HepG2 (cell line): ENCODE data around the gene TMEM132D. TPM values are rescaled to one million over a fixed set of nuclear protein-coding genes. Genes with fewer than 3 reads are reported as not detected.

Source experiments
- ATAC-seq: fragments of 200-7000 bp; cut with Tn5 transposase; 3 replicates; pipeline ENCODE4 v1.9.1; 2020; ENCODE audit warnings: mild to moderate bottlenecking, moderate library complexity
- BruUV-seq: library from RNA; stranded (reverse); fragments of 400-500 nt; replicated peaks from 2 replicates; lab custom pipeline; 2021; lab: Mats Ljungman, UMichigan
- CTCF ChIA-PET: fragments of 300-600 bp; formaldehyde crosslinking; extraction: SDS; loops from one replicate; lab custom pipeline; 2021; ENCODE audit warnings: low total read pairs, inconsistent platforms, low intra/inter-chr PET ratio; lab: Yijun Ruan, JAX
- POLR2A ChIA-PET: fragments of 350-600 bp; sonication (Branson Sonifier 250); formaldehyde crosslinking; loops from one replicate; lab custom pipeline; 2020; ENCODE audit warnings: antibody characterized with exemption, inconsistent platforms; lab: Yijun Ruan, JAX
- DNase-seq: peaks from one replicate; pipeline ENCODE4 v3.0.0-alpha.2; 2015; ENCODE audit warnings: low spot score
- FAIRE-seq: peaks from 3 replicates; lab custom pipeline; 2011; peaks lifted over from hg19 to GRCh38; lab: Jason Lieb, UNC
- H2AFZ ChIP-seq: one replicate; pipeline ENCODE4 v1.6.1; 2011; ENCODE audit warnings: low read length, inconsistent platforms
- H3K27ac ChIP-seq: fragments of 300-600 bp; 3 replicates; pipeline ENCODE4 v1.8.0; 2011; ENCODE audit warnings: mixed run types, mild to moderate bottlenecking, mixed read lengths, low read length, inconsistent platforms; ENCODE audit not compliant: insufficient read depth; ENCODE audit errors: extremely low read length
- H3K27me3 ChIP-seq, 2 experiments: fragments of 200-600 bp in 1 of 2; 2 replicates in 1 of 2; 3 replicates in 1 of 2; pipeline versions ENCODE4 v1.6.0 to v1.8.0; 2011; ENCODE audit warnings: low read length in 2 of 2, mild to moderate bottlenecking in 2 of 2, moderate library complexity in 2 of 2, inconsistent platforms in 1 of 2; ENCODE audit not compliant: insufficient read depth in 2 of 2, control insufficient read depth in 1 of 2
- H3K36me3 ChIP-seq, 2 experiments: fragments of 200-600 bp in 1 of 2; replicated peaks in 1 of 2; 2 replicates in 1 of 2; 3 replicates in 1 of 2; pipeline versions ENCODE4 v1.5.1 to v1.8.0; 2011; ENCODE audit warnings: low read length in 2 of 2, inconsistent platforms in 1 of 2; ENCODE audit not compliant: insufficient read depth in 2 of 2, control insufficient read depth in 1 of 2
- H3K4me1 ChIP-seq: 2 replicates; pipeline ENCODE4 v1.5.1; 2012; ENCODE audit warnings: low read length, inconsistent platforms; ENCODE audit not compliant: insufficient read depth
- H3K4me2 ChIP-seq: 2 replicates; pipeline ENCODE4 v1.6.0; 2011; ENCODE audit warnings: low read depth, low read length, inconsistent platforms
- H3K4me3 ChIP-seq, 3 experiments: fragments of 200-600 bp in 1 of 3; sonication (generic), shearing (Covaris generic) in 1 of 3; replicated peaks in 1 of 3; 2 replicates each; pipeline ENCODE4 v1.5.1; 2011 to 2016; ENCODE audit warnings: low read length in 3 of 3, inconsistent platforms in 2 of 3, low read depth in 2 of 3, mild to moderate bottlenecking in 2 of 3, control low read depth in 1 of 3, mixed read lengths in 1 of 3; ENCODE audit not compliant: insufficient read depth in 1 of 3
- H3K79me2 ChIP-seq: one replicate; pipeline ENCODE4 v1.6.1; 2011; ENCODE audit warnings: low read length, inconsistent platforms; ENCODE audit not compliant: insufficient read depth
- H3K9ac ChIP-seq: 2 replicates; pipeline ENCODE4 v1.6.0; 2011; ENCODE audit warnings: mild to moderate bottlenecking, low read depth, low read length, inconsistent platforms; ENCODE audit not compliant: insufficient read depth
- H3K9me3 ChIP-seq: 2 replicates; pipeline ENCODE4 v1.5.1; 2012; ENCODE audit warnings: mild to moderate bottlenecking, low read length
- H4K20me1 ChIP-seq: 2 replicates; pipeline ENCODE4 v1.6.0; 2011; ENCODE audit warnings: inconsistent platforms, mild to moderate bottlenecking, low read length, moderate library complexity; ENCODE audit not compliant: insufficient read depth
- CREB1 ChIP-seq, 2 experiments: fragments of 450-650 bp in 1 of 2; IDR thresholded peaks; 2 replicates each; pipeline ENCODE4 v1.6.1; 2016 to 2017; ENCODE audit warnings: control low read depth in 1 of 2, mild to moderate bottlenecking in 1 of 2, missing compliant biosample characterization in 1 of 2, missing genetic modification characterization in 1 of 2
- KLF6 ChIP-seq: IDR thresholded peaks from 2 replicates; pipeline ENCODE4 v1.8.0; 2016; ENCODE audit warnings: missing biosample characterization, missing genetic modification reagents
- KLF9 ChIP-seq: IDR thresholded peaks from 2 replicates; pipeline ENCODE4 v1.6.1; 2016; ENCODE audit warnings: low read depth
- MEIS1 ChIP-seq: sonication (generic); formaldehyde crosslinking; IDR thresholded peaks from 2 replicates; pipeline ENCODE4 v1.9.0; 2021; ENCODE audit warnings: mild to moderate bottlenecking, missing genetic modification reagents, moderate library complexity, borderline replicate concordance
- MIER2 ChIP-seq: IDR thresholded peaks from 2 replicates; pipeline ENCODE4 v1.6.1; 2016; ENCODE audit warnings: missing biosample characterization, missing genetic modification reagents
- NFE2L2 ChIP-seq: fragments of 150-350 bp; IDR thresholded peaks from 2 replicates; pipeline ENCODE4 v1.6.1; 2014; ENCODE audit warnings: low read length
- REL ChIP-seq: sonication (generic); formaldehyde crosslinking; conservative IDR thresholded peaks from 2 replicates; pipeline ENCODE4 v1.8.0; 2022; ENCODE audit warnings: mild to moderate bottlenecking, missing genetic modification reagents, moderate library complexity
- ZBTB25 ChIP-seq: IDR thresholded peaks from 2 replicates; pipeline ENCODE4 v1.6.1; 2018; ENCODE audit warnings: missing genetic modification reagents
- ZNF724P ChIP-seq: sonication (generic); formaldehyde crosslinking; IDR thresholded peaks from 2 replicates; pipeline ENCODE4 v1.8.0; 2022; ENCODE audit warnings: missing genetic modification reagents, borderline replicate concordance
- WGBS: methylation state at CpG from one replicate; pipeline ENCODE4 v1.1.6; 2017; ENCODE audit warnings: low lambda C conversion rate; 5-methylcytosine and 5-hydroxymethylcytosine counted together
- in situ Hi-C: cut with HindIII; loops from 2 replicates; pipeline ENCODE4 v1.10.0; 2017; ENCODE audit warnings: low pct_unique_long_range_greater_than_20kb; ENCODE audit not compliant: extremely low pct_ligation_motif_present
- intact Hi-C: fragments of 100-400 bp; cut with micrococcal nuclease; formaldehyde crosslinking; loops from one replicate; pipeline ENCODE4 v1.10.0; 2022; ENCODE audit not compliant: unreplicated experiment
- polyA plus RNA-seq, 8 experiments: library from polyadenylated mRNA; depleted of rRNA in 3 of 8; stranded (reverse) in 7 of 8; unstranded in 1 of 8; fragments of >200 nt; fragmentation: Illumina TruSeq in 4 of 8; extraction: Trizol in 4 of 8; gene quantifications; 2 replicates each; pipeline versions ENCODE4 v1.2.1 to v1.2.3, GENCODE V29; 2011 to 2016; ENCODE audit warnings: low read depth in 4 of 8, missing spikeins in 1 of 8, mixed read lengths in 1 of 8; ENCODE audit not compliant: insufficient read depth in 1 of 8
- total RNA-seq, 5 experiments: library from RNA; depleted of rRNA; stranded (reverse); fragments of >200 nt; fragmentation: Illumina TruSeq; extraction: Trizol; gene quantifications; 2 replicates each; pipeline ENCODE4 v1.2.3, GENCODE V29; 2016; ENCODE audit warnings: low read depth in 1 of 5
- TF ChIP-seq, protein P1 (sequence below): IDR thresholded peaks from 2 replicates; pipeline ENCODE4 v1.6.1; 2016

TMEM132D gene
- total and polyA plus RNA-seq, 2 of the 13 experiments (the other 11 are each of a cell fraction or from before 2014, with no cell fraction given): not detected

DNA sequence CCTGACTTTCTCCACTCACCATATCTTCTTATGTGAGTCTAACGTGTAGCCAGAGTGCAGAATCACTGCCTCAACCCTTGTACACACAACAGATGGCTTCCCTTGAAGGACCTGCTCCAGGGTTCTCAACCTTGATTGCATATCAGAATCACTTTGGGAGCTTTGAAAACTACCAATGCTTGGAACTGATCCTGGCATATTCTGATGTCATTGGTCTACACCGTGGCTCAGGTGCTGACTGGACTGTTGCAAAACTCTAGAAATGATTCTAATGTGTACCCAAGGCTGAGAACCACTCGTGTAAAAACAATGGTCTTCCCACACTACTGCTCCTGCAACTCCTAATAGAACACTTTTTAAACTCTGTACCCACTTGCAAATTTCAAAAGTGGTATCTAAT lies 18.5 kb downstream of the TMEM132D start:
- H2AFZ ChIP-seq: no peak overlapping the region
- ATAC-seq (no peak), FAIRE-seq (no peak), DNase-seq (no peak)
- H3K9me3 ChIP-seq: no peaks in the 10 kb centered on the region
- no peak overlapping the region for H3K4me3 ChIP-seq
- intact Hi-C loops (no loop called here), in situ Hi-C loops (no loop called here)
- no peaks in the 10 kb centered on the region for H4K20me1 ChIP-seq
- no peaks in the 10 kb centered on the region for H3K36me3 ChIP-seq
- no peak overlapping the region for H3K9ac ChIP-seq
- no peaks in the 10 kb centered on the region for H3K79me2 ChIP-seq
- H3K4me1 ChIP-seq: no peaks in the 10 kb centered on the region
- POLR2A ChIA-PET: no interaction called here
- CTCF ChIA-PET: no interaction called here
- WGBS: 0% methylated on average over 3 of the region's 3 CpGs
- TF ChIP-seq REL (CRISPR knock-in tag) (no peak), CREB1 (IDR thresholded peaks at IDR 0.05) (no peak), CREB1 (CRISPR knock-in tag; IDR thresholded peaks at IDR 0.05) (no peak), MEIS1 (no peak), ZBTB25 (CRISPR knock-in tag) (no peak), NFE2L2 (no peak), KLF9 (CRISPR knock-in tag) (no peak), ZNF724P (CRISPR knock-in tag) (no peak), MIER2 (CRISPR knock-in tag) (no peak), KLF6 (CRISPR knock-in tag) (no peak)
- TF ChIP-seq, protein P1, sequence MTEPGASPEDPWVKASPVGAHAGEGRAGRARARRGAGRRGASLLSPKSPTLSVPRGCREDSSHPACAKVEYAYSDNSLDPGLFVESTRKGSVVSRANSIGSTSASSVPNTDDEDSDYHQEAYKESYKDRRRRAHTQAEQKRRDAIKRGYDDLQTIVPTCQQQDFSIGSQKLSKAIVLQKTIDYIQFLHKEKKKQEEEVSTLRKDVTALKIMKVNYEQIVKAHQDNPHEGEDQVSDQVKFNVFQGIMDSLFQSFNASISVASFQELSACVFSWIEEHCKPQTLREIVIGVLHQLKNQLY (CRISPR knock-in tag): no peak
- BruUV-seq: no TSS peak
- H3K4me2 ChIP-seq: no peak overlapping the region
- H3K27ac ChIP-seq: no peak overlapping the region
- no peaks in the 10 kb centered on the region for H3K27me3 ChIP-seq
